NCI-H460 (cell line): ENCODE results near the gene CENPV. TPM values are rescaled to one million over a fixed set of nuclear protein-coding genes. Genes with fewer than 3 reads are reported as not detected.
"Not testable (repeated sequence)": the region's sequence is repeated elsewhere in the genome, so short reads cannot be mapped to it uniquely, and the experiment has no call there.

Experiments
- DNase-seq: peaks from one replicate; pipeline ENCODE4 v3.0.0-alpha.2; 2016; ENCODE audit warnings: low read depth; ENCODE audit errors: extremely low read depth
- polyA plus RNA-seq: library from polyadenylated mRNA; depleted of rRNA; stranded (reverse); fragments of >200 nt; gene quantifications from 2 replicates; pipeline ENCODE4 v1.2.3, GENCODE V29; 2014; cell fraction: nucleus; rRNA removed
- total RNA-seq: library from RNA; depleted of rRNA; stranded (reverse); fragments of >200 nt; shearing (Covaris generic); gene quantifications from 2 replicates; pipeline ENCODE4 v1.2.3, GENCODE V29; 2014; rRNA removed

The CENPV gene
- 60.1 and 61.4 TPM in 2 replicates for total RNA-seq
- 170 and 294 TPM in 2 replicates for polyA plus RNA-seq

DNA sequence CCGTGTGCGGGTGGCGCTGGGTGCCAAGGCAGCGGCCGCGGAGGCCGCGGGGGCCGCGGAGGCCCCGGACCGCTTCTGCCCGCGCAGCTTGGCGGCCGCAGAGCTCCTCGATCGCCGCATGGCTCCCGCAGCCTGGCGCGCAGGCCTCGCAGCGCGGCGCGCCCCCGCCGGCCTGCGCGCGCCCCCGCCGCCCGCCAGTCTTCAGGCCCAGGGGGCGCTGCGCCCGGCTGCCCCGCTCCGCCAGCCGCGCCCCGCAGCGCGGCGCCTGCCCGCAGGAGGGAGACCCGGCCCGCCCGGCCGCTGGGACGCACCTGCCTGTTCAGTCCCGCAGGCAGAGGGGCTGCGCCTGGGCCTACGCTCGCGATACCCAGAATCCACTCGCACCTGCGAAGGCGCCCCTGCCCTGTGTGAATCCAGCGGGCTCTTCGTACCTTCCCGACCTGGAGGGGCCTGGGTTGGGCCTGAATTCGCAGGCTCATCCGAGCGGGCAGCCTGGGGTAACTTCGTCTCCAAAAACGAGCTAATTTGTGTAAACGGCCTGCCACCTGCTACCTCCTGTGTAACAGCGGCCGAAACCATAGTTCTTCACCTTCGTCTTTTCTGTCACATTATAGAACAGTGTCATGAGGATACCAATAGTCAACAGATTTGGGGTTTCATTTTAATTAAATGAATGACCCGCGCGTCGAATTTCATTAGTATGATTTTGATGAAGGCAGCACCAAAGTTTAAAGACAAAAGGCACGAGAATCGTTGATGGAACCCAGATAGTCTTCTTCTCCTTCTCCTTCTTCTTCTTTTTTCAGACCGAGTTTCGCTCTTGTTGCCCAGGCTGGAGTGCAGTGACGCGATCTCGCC lies at the start of gene CENPV:
TSS of gene CENPV (minus strand) at position 153 of the 858 bp plus-strand sequence. CDS start at position 120, 33 bp downstream.
- DNase-seq = peak; percentile 37

DNA sequence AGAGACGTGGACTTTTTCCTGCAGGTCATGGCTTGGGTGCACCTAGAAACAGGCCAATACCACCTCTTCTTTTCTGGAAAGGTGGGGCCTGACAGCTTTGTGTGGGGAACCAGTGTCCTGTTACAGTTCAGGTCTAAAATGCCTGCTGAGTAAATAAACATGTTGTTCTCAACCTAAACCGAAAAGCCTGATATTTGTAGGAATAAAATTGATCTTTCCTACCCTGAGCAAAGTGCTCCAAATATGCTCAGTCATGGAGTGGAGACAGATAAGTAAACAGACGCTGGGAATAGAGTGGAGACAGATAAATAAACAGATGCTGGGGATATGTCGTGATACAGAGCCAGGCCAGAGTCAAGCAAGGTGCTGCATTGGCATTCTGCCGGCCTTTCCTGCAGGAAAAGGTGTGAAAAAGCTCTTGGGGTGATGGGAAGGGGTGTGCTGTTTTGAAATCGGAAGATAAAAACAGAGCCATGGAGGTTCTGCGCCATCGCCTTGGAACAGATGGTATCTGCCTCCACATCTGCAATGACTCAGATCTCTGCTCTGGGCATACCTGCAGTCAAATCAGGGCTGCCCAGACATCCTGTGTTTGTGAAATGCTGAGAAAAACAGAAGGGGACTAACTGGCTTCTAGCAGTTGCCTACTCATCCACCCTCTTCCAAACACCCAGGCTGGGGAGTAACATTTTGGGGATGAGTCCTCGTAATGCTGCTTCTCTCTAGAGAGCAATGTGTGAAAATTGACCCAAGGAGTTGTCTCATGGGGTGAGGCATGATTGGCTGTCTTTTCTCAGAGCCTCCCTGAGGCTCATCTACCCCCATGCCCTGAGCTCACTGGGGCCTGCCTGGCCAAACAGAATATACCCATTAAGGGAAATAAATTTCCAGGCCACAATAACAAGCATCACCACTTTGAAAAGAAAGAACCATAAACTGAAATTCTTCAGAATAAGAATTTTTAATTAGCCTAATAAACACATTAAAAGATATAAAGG lies 45.3 kb upstream of the CENPV start:
- DNase-seq = no peak

DNA sequence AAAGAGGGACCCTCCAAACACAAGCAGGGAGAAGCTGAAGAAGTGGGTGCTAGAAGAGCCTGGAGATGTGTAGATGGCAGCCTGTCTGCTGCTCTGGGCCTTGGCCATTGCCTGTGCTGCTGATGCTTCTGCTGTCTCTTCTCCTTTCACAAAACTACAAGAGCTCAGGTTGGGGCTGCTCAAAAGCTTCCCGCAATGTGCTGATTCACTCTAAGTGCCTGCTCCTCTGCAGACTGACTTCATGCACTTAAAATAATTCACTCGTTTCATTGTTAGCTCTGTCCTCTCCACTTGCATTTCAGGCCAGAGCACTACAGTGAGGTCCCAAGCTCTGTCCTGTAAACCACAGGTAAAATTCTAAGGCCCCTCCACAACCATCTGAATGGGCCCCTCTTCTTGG lies 43.4 kb upstream of the CENPV start:
- DNase-seq = not testable (repeated sequence)

DNA sequence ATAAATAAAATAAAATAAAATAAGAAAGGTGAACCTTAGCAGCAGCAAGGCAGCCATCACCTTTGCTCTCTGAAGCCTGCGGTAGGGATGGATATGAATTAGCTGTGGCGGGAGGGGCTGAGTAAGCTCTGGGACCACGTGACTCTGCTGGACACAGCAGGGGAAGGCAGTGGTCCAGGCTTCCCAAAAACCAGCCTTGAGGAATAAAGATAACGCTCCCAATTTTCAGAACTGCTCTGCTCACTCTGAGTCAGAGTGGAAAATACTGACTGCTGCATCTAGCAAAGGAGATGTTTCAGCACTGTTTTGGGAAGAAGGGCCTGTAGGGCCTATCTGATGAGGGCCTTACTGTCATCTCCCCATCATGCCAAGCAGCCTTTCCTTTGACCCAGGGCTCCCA lies 42.6 kb upstream of the CENPV start:
- DNase-seq = not testable (repeated sequence)

DNA sequence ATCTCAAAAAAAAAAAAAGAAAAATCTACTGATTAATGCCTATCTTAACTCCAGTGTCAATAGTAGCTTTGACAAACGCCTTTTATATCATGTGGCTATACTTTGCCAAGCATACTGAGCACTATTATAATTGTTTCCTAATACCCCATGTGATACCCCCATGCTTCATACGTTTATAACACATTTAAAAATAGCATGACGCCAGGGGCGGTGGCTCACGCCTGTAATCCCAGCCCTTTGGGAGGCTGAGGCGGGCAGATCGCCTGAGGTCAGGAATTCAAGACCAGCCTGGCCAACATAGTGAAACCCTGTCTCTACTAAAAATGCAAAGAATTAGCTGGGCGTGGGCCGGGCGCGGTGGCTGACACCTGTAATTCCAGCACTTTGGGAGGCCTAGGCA lies 39.2 kb upstream of the CENPV start:
- DNase-seq = not testable (repeated sequence)

DNA sequence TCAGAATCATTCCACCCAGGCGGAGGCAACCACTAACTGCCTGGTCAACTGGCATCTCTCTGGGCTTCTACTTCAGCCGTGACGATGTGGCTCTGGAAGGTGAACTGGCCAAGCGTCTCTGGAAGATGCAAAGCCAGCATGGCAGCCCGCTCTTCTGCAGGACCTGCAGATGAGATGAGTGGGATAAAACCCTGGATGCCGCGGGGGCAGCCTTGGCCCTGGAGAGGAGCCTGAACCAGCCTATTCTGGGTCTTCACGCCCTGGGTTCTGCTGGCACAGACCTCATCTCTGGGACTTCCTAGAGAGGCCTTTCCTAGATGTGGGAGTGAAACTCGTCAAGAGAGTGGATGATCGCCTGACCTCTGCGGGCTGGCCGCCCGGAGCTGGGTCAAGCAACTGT lies 38.2 kb upstream of the CENPV start:
- no peak for DNase-seq

DNA sequence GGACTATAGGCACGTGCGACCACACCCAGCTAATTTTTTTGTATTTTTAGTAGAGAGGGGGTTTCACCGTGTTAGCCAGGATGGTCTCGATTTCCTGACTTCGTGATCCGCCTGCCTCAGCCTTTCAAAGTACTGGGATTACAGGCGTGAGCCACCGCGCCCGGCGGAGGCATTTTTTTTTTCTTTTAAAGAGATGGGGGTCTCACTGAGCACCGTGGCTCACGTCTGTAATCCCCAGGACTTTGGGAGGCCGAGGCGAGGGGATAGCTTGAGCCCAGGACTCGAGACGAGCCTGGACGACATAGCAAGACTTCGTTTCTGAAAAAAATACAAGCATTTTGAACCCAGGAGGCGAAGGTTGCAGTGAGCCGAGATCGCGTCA lies 32.8 kb upstream of the CENPV start:
- not testable (repeated sequence) for DNase-seq

DNA sequence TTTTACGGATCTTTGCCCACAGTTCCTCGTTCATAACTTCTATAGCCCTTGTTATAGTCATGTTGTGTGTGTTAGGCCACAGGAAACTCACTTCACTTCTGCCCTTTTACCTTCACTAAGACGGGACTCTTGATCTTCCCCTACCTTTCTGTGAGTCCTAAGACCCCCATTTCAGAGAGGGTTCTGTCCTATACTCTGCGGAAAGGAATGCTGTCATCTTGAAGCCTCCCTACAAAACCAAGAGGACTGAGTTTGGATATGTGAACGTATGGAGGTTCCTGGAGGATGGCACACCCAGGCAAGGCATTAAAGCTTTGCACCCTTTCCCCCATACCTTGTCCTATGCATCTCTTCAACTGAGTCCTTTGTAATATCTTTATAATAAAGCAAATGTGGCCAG lies 31.3 kb upstream of the CENPV start:
- DNase-seq = no peak

DNA sequence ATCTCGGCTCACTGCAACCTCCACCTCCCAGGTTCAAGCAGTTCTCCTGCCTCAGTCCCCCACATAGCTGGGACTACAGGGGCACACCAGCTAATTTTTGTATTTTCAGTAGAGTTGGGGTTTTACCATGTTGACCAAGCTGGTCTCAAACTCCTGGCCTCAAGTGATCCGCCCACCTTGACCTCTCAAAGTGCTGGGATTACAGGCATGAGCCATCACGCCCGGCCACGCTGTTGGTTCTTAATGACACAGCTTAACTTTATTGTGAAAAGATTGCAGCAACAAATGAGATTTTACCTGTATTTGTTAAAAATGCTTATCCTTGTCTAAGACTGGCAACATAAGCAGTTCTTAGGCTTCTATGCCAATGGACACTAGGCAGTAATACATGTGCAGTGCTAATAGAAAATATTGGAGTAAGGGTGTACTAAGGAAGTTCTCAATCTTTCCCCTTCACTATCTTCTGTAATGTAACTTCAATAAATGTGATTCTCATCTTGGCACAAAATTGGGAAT lies 30.6 kb upstream of the CENPV start:
- DNase-seq = no peak

DNA sequence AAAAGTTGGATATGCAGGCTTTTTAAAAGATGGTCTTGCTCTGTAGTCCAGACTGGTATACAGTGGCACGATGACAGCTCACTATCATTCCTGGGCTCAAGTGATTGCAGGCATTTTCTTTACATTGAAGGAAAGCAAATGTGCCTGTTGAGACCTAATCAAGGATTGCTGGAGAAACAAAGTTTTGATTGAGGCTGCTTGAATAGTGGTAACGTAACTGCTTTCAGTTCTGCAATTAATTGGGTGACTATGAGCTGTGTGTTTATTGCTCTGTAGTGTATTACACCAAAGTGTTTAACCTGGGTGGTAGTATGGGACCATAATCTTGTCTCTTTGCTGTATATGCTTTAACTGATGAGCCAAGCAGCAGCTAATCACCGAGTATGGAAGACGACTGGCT lies 29.9 kb upstream of the CENPV start:
- DNase-seq = no peak

DNA sequence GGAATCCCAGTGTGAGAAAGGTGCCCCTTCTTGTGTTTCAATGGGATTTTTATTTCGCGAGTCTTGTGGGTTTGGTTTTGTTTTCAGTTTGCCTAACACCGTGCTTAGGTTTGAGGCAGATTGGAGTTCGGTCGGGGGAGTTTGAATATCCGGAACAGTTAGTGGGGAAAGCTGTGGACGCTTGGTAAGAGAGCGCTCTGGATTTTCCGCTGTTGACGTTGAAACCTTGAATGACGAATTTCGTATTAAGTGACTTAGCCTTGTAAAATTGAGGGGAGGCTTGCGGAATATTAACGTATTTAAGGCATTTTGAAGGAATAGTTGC lies 28.2 kb upstream of the CENPV start:
- DNase-seq = no peak

DNA sequence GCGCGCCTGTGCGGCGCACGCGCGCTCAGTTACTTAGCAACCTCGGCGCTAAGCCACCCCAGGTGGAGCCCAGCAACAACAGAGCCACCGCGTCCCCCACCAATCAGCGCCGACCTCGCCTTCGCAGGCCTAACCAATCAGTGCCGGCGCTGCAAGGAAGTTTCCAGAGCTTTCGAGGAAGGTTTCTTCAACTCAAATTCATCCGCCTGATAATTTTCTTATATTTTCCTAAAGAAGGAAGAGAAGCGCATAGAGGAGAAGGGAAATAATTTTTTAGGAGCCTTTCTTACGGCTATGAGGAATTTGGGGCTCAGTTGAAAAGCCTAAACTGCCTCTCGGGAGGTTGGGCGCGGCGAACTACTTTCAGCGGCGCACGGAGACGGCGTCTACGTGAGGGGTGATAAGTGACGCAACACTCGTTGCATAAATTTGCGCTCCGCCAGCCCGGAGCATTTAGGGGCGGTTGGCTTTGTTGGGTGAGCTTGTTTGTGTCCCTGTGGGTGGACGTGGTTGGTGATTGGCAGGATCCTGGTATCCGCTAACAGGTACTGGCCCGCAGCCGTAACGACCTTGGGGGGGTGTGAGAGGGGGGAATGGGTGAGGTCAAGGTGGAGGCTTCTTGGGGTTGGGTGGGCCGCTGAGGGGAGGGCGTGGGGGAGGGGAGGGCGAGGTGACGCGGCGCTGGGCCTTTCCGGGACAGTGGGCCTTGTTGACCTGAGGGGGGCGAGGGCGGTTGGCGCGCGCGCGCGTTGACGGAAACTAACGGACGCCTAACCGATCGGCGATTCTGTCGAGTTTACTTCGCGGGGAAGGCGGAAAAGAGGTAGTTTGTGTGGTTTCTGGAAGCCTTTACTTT lies 27.6 kb upstream of the CENPV start, which contains the start of gene UBB:
TSS of gene UBB (plus strand) at position 452 of the 856 bp plus-strand sequence. CDS start 817 bp downstream, outside the sequence.
- peak; percentile 96 for DNase-seq

DNA sequence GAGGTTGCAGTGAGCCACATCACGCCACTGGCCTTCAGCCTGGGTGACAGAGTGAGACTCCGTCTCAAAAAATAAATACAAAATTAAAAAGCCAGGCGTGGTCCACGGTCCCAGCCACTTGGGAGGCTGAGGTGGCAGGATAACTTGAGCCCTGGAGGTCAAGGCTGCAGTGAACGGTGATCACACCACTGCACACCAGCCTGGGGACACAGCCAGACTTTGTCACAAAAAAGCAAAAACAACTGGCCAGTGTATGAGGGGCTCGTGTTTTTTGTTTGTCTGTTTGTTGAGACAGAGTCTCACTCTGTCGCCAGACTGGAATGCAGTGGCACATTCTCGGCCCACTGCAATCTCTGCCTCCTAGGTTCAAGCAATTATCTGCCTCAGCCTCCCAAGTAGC lies 26.4 kb upstream of the CENPV start:
- no peak for DNase-seq

DNA sequence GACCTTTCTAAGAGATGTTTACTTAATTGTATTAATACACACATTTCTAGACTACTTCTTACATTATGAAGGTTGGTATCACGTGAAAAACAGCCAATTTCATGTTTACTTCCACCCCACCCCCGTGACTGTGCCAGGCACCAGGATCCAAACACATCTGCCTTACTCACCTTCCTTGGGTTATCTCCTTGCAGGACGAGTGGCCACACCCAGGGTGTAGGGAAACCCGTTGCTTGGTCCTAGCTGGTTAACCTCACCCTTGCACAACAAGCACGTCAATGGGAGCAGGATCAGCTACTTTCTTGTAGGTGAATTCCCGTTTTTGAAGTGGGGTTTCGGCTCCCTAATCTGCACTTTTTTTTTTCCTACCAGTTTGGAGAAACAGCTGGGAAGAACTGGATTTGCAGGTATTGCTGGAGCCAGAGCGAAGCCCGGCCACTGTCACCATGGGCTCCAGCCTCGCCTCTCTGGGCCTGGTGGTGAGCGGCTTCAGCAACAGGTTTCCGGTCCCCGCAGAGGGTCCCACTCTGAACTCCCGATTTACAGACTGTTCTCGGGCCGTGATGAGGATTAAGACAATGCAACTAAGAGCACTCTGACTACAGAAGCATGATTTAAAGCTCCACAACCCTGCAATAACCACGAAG lies 25.5 kb upstream of the CENPV start:
- DNase-seq = no peak

DNA sequence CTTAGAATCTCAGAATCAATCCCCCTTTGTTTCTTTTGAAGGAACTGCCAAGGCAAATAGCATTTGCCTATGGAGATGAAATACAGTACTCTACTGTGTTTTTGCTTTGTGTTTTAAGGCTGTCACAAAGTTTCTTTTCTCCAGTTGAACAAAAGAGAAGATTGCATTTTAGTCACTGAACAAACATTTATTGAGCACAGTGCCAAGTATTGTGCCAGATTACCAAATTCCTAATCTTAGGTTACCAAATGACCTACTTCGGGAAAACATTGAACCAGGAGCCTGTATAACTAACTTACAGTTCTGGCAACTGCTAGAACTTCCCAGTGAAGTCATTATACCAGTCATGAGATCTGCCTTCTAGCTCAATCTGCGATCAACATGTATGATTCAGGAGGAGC lies 24.7 kb upstream of the CENPV start:
- DNase-seq = peak; percentile 35

DNA sequence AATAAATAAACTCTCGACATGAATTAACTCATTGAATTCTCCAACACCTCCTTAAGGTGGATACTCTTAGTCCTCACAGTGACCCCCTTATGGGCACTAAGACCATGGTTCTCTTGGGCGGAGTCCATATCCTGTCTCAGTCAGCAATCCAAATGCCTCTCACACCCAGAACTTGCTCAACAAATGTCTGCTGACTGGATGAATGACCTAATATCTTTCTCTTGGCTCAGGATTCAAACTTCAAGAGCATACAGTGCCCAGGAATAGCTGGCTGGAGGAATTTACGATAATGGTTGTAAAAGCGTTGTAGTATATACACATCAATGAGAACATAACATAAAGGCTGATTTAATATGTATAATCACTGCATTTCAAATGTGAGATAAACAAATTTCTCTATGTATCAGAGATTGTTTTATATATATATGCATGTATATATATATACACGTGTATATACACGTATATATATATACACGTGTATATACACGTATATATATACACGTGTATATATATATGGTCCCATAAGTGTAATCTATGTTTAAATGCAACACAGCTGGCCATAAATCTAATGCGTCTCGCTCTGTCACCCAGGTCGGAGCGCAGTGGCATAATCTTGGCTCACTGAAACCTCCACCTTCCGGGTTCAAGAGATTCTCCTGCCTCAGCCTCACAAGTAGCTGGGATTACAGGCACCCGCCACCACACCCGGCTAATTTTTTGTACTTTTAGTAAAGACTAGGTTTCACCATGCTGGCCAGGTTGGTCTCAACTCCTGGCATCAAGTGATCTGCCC lies 21.1 kb upstream of the CENPV start:
- DNase-seq = no peak

DNA sequence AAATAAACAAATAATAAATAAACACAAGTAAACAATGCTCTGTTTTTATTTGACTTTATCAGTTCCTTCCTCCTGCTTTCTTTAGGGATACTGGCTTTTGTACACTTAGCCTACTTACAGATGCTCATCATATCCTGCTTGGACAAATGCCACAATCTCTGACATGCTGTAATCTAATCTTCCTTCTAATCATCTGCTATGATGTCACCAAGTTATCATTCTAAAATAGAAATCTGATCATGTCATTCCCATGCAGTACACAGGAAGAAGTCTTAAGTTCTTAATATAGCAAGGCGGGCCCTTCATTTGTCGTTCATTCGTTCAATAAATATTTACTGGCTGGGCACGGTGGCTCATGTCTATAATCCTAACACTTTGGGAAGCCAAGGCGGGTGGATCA lies 18.5 kb upstream of the CENPV start:
- DNase-seq = no peak

DNA sequence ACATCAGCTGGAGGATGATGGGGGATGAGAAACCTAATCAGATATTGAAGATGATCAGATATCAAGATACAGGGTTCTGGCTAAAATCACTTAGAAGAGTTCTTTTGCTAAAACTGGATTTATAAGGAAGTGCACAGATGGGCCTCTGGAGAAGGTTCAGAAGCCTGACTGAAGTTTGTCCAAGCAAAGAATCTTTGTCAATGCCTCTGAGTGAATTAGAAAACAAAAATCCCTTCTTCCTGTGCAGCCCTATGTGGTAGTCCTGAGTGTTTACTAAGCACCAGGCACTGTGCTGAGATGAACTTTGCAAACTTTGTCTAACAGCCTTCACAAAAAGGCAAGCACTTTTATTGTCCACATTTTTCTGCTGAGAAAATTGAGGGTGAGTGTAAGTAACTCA lies 11.4 kb upstream of the CENPV start:
- no peak for DNase-seq
